Activated T-helper 9 cell treated with anti-CD3 and anti-CD28 coated beads, Interleukin-2, amount 50 U/mL, for 16 hours (primary cell): ENCODE results near the gene RYR2.
"Not testable (repeated sequence)": the region's sequence is repeated elsewhere in the genome, so short reads cannot be mapped to it uniquely, and the experiment has no call there.

Source experiments
- DNase-seq: peaks from one replicate; pipeline ENCODE4 v3.0.0-alpha.2; 2020; ENCODE audit warnings: low read depth

Gene RYR2

GRCh38 chr1:237341391-237341790 is 299.4 kb downstream of the RYR2 start:
- DNase-seq: no peak

DNA sequence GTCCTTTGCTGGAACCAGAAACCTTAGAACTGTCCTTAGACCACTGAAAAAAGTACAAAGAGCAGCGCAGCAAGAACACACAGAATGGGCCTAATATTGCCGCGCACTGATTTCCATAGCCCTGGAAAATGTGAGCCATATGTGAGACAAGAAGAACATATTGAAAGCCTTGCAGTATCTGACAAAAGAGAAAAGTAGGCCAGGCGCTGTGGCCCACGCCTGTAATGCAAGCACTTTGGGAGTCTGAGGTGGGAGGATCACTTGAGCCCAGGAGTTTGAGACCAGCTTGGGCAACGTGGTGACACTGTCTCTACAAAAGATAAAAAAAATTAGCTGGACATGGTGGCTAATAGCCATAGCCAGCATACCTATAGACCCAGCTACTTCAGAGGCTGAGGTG is 300.7 kb downstream of the RYR2 start:
- DNase-seq: no peak

- DNase-seq: no peak
Measured at GRCh38 chr1:237352747-237353146, 310.8 kb downstream of the RYR2 start.

DNA sequence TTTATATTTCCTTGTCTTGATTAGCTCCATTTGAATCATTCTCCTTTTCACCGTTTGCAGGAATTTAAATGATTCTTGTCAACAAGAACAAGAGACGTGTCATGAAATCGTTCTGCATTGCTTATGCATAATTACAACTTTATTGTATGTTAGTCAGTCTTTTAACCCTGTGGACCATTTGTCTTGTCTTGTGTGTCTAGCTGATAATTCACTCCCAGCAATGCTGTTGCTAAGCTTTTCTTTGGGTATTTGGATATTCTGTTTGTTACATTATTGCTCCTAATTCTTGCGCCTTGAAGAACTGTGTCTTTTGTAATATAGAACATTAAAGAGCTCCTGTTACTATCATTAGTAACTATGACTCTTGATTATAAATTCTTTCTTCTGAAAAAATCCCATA is 311.9 kb downstream of the RYR2 start:
- no peak for DNase-seq

DNA sequence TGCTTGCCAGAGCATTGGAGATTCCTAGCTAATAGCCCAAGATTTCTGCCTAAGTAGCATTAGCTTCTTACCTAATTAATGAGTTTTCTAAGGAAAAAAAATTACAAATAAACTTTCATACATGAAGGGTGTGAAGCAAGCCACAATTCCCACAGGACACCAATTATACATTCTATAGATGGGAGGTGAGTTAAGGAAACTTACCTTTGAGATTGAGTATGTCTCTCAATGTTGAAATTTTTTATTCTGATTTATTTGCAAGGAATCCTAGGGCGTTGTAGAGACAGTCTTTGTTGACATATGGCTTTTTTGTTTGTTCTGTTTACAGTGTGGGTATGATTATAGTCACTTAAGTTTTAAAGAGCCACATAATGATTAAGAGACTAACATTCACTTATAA is 313.0 kb downstream of the RYR2 start:
- DNase-seq: no peak

GRCh38 chr1:237358555-237358954 is 316.6 kb downstream of the RYR2 start:
- no peak for DNase-seq

GRCh38 chr1:237367758-237368157 is 325.8 kb downstream of the RYR2 start:
- no peak for DNase-seq

- not testable (repeated sequence) for DNase-seq
Measured at GRCh38 chr1:237371477-237371876, 329.5 kb downstream of the RYR2 start.

DNA sequence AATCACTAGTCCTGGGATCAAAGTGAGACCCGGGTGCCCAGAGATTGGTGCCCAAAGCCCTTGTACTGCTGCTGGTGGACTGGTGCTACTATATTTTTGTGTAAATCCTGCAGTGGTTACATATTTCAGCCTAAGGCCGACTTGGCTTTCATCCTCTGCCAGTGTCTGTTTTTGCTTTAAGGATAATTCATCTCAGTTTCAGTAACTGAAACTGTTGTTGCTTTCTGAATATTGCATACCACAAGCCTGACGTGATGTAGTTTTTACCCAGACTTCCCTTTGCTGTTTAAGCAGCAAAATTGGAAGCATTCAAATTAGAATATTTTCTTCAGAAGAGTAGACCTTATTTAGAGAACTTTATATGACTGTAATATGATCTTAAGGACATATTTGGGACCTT is 341.8 kb downstream of the RYR2 start:
- DNase-seq: no peak

- no peak for DNase-seq
Measured at GRCh38 chr1:237384213-237384612, 342.2 kb downstream of the RYR2 start.

DNA sequence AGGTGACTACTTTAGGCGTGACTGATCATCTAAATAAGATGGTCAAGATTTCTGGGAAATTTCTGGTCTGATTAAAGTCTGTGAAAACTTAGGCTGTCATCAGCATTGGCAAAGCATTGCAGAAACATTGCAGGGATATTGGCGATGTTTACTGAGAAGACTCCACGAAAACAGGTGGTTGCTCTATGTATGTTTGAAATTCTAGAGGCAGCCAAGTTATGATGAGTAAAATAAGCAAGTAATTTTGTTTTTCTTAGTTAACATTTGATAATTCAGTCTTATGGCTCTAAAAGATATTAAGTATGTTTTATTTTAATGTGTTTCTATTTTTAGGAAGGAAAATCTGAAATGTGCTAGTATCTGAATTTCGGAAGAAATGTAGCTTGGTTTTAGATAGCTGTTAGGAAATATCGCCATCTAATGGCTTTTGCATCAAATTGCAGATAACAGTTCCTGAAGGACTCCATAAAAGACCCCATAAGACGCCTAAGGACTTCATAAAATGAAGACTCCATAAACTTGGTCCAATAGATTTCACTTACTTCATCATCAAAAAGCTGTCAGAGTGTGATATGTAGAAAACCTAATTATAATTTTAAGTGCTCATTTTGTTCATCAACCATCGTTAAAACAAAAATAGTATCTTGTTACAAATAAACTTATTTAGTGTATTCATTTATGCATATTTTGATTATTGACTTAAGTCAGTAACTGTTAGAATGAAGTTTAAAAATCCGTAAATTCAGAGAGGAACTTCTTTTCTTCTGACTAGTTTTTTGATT is 344.6 kb downstream of the RYR2 start:
- DNase-seq: no peak

DNA sequence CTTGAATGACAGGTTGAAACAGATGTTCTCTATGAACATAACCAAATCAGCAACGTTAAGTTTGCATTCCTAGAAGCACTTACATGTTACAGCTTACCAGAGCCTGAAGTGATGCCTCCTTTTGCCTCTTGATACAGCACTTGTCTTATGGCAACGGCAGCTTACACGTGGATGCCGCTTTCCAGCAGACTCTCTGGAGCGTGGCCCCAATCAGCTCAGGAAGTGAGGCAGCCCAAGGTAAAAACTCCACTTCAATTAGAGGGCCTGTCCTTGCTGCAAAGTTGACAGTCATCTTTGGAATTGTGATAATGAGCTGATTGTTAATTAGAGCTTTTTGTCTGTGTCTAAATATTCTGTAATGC is 345.1 kb downstream of the RYR2 start:
- no peak for DNase-seq

DNA sequence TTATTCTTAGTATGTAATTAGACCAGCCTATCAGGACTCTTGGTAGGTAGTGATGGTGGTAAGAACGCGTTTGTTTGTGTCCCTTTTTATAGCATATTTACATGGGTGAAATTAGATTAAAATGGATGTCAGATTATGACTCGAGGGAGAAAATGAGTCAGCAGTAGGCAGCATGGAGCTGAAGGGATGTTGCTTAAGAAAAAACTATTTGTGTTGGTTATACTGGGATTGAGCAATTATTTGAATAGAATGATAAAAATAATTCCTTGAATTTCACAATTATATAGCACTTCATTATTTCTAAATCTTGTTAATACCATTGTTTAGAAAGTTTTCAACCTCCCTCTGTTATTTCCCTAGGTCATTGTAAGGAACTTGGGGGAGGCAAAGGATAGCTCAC is 348.8 kb downstream of the RYR2 start:
- DNase-seq: no peak

DNA sequence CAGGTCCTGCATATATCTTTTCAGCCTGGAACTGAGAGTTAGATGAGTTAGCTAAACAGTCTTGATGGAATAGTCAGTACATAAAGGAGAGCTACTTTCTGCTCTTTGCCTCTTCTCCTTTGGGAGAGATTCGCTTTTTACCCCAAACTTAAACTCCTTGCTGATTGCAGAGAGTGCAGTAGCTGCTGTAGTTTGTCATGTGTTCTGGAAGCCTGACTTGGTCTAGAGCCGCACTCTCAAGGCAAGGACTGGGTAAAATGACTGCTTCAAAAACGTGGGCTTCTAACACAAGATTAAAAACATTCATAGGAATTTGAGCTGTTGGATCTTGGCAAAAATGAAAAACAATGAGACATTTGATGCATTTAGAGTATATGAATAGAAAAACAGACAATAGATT is 351.6 kb downstream of the RYR2 start:
- DNase-seq: no peak

GRCh38 chr1:237394281-237394680 is 352.3 kb downstream of the RYR2 start:
- no peak for DNase-seq

DNA sequence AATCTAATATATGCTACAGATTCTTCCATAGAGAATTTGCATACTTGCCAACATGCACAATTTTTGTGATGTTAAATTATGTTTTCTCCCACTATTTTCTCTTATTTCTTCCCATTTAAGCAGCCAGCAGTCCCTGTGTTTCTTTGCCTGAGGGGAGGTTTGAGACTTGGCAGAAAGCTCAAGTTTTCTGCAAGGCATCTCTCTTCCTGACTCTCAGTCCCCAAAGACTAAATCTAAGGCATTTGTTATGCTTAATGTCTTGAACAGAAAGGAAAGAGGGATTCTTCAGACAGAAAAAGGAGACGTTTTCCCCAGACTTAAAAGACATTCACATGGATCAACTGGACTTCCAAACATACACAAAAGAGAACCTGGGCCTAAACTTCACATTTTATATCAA is 354.4 kb downstream of the RYR2 start:
- DNase-seq: no peak

GRCh38 chr1:237398751-237399150 is 356.8 kb downstream of the RYR2 start:
- no peak for DNase-seq

DNA sequence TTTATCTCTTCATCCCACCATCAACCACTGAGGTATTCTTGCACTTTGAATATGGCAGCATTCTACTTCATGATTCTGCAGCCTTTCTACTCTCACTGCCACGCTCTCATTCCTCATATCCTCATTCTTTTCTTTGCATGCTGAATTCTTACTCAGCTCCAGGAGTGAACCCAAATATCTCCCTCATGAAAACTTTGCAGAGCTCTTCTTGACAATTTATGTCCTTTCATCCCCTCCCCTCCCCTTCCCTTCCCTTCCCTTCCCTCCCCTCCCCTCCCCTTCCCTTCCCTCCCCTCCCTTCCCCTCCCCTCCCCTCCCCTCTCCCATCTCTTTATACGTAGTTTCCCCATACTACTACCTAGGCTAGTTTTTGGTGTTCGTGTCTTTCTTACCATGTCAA is 363.9 kb downstream of the RYR2 start:
- DNase-seq: no peak

DNA sequence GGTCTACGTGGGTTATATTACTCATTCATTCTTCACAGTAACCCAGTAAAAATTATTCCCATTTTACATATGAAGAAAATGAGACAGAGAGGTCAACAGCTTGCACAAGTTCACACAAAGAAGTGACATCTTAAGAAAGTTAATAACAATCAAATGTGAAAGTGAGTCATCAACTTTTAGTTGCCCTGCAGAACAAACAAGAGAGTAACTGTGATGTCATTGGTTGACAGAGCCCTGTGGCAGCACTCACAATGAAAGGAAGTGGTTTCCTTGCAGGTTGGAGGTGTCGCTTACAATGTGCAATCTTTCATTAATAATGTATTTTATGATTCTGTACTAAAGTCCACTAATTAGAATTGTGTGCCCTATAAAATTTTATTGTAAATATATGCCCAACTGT is 369.6 kb downstream of the RYR2 start:
- DNase-seq: no peak

DNA sequence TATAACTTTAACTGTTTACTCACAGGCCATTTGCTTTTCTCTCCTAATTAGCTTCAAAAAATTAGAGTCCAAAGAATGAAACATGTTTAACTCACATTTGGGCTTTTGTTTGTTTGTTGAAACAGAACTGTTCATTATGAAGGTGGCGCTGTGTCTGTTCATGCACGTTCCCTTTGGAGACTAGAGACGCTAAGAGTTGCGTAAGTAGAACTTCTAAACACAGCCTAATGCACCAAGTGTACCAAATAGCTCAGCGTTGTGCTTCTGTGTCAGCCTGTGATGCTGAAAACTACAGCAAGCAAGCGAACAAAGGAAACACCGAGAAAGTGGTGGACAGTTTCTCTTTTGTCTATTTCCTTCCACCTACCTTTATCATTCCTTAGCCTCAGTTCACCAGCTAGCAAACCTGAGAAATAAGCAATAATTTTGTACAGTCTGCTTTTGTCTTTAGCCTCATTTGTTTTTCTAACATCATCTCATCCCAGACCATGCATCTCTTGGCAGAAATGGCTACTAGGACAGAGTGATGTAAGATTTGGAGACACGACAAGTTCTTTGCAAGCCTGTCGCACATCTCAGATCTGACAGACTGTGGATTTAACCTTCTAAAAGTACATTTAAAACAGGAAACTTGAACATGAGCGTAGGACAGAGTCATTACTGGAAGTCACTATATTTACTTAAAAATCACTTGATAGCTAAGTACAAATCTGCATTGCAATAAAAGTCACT is 375.1 kb downstream of the RYR2 start:
- no peak for DNase-seq

- no peak for DNase-seq
Measured at GRCh38 chr1:237428809-237429208, 386.8 kb downstream of the RYR2 start.

GRCh38 chr1:237429252-237429651 is 387.3 kb downstream of the RYR2 start:
- DNase-seq: no peak

GRCh38 chr1:237431448-237431847 is 389.5 kb downstream of the RYR2 start:
- no peak for DNase-seq

GRCh38 chr1:237440346-237440745 is 398.4 kb downstream of the RYR2 start:
- DNase-seq: no peak
